Posterior vena cava (tissue), 2 donors: ENCODE results near the gene FGF22. TPM values are rescaled to one million over a fixed set of nuclear protein-coding genes. Genes with fewer than 3 reads are reported as not detected.
A peak's percentile ranks its signal among the peaks of the same experiment; 100 is the strongest.
"Not testable (repeated sequence)": the region's sequence is repeated elsewhere in the genome, so short reads cannot be mapped to it uniquely, and the experiment has no call there.

Experiments used
- DNase-seq: peaks from one replicate; pipeline ENCODE4 v3.0.0-alpha.2; 2020; ENCODE audit warnings: low spot score
- intact Hi-C, 2 donors: fragments of 100-400 bp; cut with DNase I; formaldehyde crosslinking; loops; one replicate each; pipeline versions ENCODE4 v1.14.1 to v1.14.2; 2022 to 2023
- total RNA-seq, 2 donors: library from RNA; stranded (reverse); fragmentation: NEBNext Ultra II Directional; extraction: Animal tissue kit (Norgen Biotek cat#: 25700); gene quantifications; one replicate each; pipeline ENCODE4 v1.2.1, GENCODE V29; 2021
- donor health status: DM: yes; HTN: yes; CAD: no.
- donor health status: DM: yes; HTN: yes; CAD: no.

FGF22 gene
- total RNA-seq, 2 donors from 2014 or later = 0.37 TPM; not detected in 1

DNA sequence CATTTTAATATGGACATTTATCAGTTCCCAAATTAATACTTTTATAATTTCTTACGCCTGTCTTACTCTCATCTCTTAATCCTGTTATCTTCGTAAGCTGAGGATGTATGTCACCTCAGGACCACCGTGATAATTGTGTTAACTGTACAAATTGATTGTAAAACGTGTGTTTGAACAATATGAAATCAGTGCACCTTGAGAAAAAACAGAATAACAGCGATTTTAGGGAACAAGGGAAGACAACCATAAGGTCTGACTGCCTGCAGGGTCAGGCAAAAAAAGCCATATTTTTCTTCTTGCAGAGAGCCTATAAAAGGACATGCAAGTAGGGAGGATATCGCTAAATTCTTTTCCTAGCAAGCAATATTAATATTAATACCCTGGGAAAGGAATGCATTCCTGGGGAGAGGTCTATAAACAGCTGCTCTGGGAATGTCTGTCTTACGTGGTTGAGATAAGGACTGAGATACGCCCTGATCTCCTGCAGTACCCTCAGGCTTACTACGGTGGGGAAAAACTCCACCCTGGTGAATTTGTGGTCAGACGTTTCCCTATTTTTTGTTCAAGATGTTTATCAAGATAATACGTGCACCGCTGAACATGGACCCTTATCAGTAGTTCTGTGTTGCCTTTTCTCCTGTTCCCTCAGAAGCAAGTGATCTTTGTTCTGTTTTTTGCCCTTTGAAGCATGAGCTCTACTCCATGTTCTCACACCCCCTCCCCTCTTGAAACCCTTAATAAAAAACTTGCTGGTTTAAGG, 29.2 kb downstream of the FGF22 start:
- DNase-seq, intact Hi-C loops: not testable (repeated sequence)

DNA sequence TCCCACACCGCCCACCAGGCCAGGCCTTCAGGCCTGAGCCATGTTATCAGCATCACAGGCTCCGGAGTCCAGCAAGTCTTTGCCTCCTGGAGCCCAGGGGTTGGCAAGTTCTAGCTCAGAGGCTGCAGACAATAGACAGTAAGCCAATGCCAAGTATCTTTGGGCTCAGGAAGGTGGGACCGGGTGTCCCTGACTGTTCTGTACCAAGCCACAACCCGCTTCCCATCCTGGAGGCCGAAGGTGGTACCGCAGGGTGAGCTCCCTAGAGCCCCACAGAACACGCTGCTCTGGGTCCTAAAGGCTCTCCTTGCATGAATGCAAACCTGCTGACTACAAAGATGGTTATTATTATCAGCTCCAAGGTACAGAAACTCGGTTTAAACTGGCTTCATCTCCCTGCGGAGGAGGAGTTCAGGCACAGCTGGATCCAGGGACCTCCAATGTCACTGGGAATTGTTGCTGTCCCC, 31.0 kb downstream of the FGF22 start:
- DNase-seq = no peak
- intact Hi-C loops = no loop called here

DNA sequence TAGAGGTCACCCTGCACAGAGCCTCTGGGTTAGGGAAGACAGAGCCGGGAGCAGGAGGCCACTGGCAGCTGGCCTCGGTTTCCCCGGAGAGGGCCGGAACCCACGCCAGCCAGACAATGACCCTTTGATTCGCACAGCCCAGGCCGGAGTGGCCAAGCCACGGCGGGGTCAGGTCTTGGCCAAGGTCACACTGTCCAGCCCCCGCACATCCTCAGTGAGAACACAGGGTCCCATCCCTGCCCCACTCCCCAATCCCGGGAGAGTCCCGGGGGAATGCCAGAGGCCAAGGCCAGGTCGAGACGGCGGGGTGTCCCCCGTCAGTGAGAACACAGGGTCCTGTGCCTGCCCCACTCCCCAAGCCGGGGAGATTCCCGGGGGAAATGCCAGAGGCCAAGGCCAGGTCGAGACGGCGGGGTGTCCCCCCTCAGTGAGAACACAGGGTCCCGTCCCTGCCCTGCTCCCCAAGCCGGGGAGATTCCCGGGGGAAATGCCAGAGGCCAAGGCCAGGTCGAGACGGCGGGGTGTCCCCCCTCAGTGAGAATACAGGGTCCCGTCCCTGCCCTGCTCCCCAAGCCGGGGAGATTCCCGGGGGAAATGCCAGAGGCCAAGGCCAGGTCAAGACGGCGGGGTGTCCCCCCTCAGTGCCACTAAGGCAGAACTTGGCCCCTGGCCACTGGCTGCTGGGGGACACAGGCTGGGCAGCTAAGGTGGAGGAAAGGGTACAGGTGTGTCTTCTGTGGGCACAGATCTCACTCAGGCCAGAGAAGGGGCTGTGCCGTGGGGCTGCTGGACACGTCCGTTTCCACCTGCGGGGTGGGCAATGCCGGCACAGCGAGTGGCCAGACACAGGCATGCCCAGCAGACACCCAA, 34.8 kb downstream of the FGF22 start:
- intact Hi-C loops = no loop called here
- no peak for DNase-seq

DNA sequence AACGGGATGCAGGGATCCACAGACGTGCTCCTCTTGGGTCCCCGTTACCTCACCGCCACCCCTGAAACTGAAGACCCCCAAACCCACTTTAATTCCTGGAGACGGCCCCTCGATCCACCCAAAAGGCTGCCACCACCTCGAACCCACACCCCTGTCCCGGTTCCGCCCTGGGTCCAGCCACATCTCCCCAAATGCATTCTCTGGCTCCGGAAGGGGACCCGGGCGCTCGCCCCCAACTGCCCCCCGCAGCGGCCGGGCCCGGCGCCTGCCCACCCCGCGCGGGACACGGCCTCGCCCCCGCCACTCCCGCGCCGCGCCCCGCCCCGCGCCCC, 36.3 kb downstream of the FGF22 start:
- intact Hi-C loops = no loop called here
- no peak for DNase-seq

DNA sequence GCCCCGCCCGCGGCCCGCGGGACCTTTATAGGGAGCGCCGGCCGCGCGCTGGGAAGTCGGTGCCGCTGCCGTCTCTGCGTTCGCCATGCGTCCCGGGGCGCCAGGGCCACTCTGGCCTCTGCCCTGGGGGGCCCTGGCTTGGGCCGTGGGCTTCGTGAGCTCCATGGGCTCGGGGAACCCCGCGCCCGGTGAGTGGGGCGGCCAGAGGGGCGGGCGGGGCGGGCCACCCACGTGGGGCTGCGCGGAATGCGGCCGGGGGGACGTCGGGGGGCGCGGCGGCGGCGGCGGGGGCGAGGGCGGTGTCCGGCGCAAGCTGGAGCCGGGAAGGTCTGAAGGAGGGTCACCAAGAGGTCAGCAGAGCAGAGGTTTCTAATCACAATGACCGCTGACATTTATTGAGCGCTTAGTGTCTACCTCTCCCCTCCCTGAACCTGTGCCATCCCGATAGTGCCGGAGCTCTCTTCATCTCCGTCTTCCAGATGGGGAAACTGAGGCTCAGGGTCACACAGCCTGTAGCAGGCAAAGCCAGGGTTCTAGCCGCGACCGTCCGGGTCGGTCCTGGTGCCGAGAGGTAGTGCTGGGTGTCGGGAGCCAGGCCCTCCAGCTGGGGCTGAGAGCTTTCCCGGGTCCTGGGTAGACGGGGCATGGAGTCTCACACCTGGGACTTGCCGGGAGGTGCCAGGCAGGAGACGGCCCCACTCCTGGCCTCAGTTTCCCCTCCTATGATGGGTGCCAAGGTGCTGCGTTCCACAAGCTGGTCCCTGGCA, 36.8 kb downstream of the FGF22 start, which contains the start of gene FSTL3:
TSS of gene FSTL3 (plus strand) at position 54 of the 767 bp plus-strand sequence. CDS start at position 86, 32 bp downstream.
- no peak for DNase-seq
- intact Hi-C loops = no loop called here

- intact Hi-C loops = no loop called here
- peak; percentile 94 for DNase-seq
Measured at GRCh38 chr19:677201-677600, 37.5 kb downstream of the FGF22 start.

- intact Hi-C loops = no loop called here
- DNase-seq = no peak
Measured at GRCh38 chr19:677601-678436, 38.1 kb downstream of the FGF22 start.

DNA sequence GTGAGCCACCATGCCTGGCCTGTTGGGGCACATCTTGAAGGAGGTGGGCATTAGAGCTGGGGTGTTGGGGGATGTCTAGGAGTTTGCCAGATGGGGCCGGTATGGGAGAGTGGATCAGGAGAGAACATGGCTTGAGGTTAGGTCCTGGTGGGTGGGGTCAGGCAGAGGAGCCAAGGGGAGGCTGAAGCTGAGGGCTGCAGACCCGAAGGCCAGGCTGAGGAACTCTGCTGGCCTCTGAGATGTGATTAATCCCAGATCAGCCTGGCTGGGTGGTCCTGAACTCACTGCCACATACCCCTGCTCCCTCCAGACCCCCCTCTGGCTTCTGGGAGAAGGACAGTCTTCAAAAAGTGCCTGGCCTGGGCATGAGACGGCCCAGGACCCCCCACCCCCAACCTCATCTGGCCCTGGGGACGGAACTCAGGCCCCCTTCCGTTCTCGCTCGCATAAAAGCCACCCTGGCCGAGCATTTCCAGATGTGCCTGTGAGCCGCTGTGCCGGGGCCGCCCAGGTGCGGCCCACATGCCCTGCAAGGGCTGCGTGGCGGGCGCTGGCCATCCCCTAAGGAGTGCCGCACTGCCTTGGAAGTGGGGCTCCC, 39.2 kb downstream of the FGF22 start:
- no peak for DNase-seq
- intact Hi-C loops = no loop called here

DNA sequence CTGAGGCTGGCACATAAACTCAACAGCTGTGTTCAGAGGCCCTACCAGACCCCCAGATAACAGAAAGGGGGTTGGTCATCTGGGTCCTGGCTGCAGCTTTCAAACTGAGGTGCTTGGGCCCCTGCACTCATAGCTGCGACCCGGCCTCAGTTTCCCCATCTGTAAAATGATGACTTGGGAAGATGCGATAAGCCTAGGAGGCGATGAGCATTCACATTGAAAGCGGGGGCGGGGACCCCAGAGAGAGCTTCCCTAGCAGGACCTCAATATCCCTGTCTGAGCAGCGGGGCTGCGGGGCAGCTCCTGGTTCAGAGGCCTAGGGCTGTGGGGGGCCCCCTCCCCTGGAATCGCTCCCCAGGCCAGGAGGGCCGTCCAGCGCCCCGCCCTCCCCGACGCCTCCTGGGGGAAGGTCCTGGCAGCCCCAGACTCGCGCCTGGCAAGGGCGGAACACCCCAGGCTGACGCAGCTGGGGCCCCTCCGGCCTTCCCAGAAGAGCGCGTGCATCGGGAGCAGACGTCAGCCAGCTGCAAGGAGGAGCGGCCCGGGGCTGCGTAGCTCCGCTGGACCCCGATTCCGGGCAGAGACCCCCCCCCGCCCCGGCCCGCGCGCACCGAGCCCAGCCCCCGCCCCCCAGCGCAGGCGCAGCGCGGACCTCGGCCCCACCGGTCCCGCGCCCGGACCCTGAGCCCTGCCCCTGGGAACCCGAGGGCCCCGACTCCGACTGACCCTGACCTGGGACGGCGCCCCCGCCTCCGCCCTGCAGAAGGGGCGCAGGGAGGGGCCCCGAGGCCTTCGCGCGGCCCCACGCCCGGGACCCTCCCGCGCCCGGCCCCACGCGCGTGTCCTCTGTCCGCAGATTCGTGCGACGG, 40.0 kb downstream of the FGF22 start:
- intact Hi-C loops = no loop called here
- DNase-seq = peak; percentile 95

DNA sequence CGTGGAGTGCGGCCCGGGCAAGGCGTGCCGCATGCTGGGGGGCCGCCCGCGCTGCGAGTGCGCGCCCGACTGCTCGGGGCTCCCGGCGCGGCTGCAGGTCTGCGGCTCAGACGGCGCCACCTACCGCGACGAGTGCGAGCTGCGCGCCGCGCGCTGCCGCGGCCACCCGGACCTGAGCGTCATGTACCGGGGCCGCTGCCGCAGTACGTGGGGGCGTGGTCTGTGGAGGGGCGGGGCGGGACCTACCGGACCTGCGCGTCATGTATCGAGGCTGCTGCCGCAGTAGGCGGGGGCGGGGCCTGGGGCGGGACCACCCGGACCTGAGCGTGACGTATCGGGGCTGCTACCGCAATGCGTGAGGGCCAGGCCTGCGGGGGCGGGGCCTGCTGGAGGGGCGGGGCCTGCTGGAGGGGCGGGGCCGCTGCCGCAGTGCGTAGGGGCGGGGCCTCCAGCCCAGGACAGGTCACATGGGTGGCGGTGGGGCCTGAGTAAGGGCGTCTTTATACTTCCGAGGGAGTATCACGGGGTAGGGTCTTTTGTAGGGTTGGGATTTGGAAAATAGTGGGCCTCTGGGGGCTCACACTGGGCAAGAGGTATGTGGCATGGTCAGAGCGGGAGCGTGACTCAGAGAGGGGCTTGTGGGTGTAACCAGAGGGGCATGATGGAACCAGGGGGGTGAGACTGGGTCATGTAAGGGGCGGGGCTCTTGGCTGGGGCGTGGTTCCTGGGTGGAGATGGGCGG, 40.8 kb downstream of the FGF22 start:
- DNase-seq = peak; percentile 100
- intact Hi-C loops = no loop called here

DNA sequence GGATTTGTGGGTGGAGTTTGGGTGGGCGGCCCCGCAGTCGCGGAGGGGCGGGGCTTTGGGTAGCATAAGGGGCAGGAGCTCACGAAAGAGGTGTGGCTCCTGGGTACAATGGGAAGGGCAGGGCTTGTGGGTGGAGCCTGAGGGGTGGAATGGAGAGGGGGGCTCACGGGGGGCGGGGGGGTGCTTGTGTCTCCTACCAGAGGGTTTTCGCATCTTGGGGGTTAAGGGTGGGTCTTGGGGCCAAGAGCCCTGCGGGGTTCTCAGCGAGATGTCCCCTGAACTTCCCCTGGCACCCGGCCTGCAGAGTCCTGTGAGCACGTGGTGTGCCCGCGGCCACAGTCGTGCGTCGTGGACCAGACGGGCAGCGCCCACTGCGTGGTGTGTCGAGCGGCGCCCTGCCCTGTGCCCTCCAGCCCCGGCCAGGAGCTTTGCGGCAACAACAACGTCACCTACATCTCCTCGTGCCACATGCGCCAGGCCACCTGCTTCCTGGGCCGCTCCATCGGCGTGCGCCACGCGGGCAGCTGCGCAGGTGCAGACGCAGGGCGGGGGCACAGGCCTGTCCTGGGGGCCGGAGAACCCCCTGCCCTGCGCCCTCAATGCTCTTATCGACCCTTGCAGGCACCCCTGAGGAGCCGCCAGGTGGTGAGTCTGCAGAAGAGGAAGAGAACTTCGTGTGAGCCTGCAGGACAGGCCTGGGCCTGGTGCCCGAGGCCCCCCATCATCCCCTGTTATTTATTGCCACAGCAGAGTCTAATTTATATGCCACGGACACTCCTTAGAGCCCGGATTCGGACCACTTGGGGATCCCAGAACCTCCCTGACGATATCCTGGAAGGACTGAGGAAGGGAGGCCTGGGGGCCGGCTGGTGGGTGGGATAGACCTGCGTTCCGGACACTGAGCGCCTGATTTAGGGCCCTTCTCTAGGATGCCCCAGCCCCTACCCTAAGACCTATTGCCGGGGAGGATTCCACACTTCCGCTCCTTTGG, 41.6 kb downstream of the FGF22 start:
- no peak for DNase-seq
- intact Hi-C loops = no loop called here

DNA sequence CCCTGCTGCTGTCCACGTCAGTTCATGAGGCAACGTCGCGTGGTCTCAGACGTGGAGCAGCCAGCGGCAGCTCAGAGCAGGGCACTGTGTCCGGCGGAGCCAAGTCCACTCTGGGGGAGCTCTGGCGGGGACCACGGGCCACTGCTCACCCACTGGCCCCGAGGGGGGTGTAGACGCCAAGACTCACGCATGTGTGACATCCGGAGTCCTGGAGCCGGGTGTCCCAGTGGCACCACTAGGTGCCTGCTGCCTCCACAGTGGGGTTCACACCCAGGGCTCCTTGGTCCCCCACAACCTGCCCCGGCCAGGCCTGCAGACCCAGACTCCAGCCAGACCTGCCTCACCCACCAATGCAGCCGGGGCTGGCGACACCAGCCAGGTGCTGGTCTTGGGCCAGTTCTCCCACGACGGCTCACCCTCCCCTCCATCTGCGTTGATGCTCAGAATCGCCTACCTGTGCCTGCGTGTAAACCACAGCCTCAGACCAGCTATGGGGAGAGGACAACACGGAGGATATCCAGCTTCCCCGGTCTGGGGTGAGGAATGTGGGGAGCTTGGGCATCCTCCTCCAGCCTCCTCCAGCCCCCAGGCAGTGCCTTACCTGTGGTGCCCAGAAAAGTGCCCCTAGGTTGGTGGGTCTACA, 43.1 kb downstream of the FGF22 start:
- DNase-seq = no peak
- intact Hi-C loops = no loop called here

GRCh38 chr19:685454-685931, 45.8 kb downstream of the FGF22 start:
- no peak for DNase-seq
- intact Hi-C loops = no loop called here

DNA sequence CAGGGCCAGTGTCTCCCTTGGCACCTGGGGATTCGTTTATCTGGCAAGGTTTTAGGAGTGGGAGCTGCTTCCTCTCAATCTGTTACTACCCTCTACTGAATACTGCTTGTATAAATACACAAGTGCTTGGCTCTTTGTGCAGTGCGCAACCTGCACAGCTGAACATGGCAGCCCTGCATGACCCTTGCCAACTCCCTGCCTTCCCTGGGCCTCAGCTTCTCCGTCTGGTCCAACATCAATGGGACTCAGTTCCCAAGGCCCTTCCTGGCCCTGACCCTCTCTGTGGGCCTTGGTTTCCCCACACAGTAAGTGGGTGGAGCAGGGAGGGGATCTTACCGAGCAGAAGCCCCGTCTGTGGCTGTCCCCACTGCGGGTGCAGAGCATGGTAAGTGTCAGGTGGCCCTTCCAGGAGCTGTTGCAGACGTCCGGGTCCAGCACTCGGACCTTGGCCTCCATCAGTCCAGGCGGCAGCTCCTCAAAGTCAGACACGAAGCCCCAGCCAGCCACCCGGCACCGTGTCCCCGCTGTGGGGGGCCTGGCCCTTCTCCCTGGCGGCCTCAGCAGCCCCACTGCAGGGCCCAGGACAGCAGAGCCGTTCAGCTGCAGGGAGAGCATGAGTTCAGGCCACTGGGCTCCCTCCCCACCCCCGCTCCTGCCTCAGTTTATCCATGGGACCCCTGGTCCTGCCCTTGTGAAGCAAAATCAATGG, 47.1 kb downstream of the FGF22 start:
- intact Hi-C loops = no loop called here
- DNase-seq = no peak
